Trophoblast cell (in vitro differentiated cells and primary cell): ENCODE measurements around the gene LOX.

Experiments used
- DNase-seq, 2 donors: peaks; one replicate each; pipeline ENCODE4 v3.0.0-alpha.2; 2016
- H2AFZ ChIP-seq: 2 replicates; pipeline ENCODE4 v1.6.1; 2013; ENCODE audit warnings: low read length, moderate library complexity, mild to moderate bottlenecking; ENCODE audit not compliant: insufficient read depth, poor library complexity
- H2AK5ac ChIP-seq: 2 replicates; pipeline ENCODE4 v1.6.1; 2013; ENCODE audit warnings: mild to moderate bottlenecking, low read length
- H2BK120ac ChIP-seq: 2 replicates; pipeline ENCODE4 v1.6.1; 2013; ENCODE audit warnings: low read length, mild to moderate bottlenecking, moderate library complexity; ENCODE audit not compliant: insufficient read depth, poor library complexity
- H2BK12ac ChIP-seq: 2 replicates; pipeline ENCODE4 v1.6.1; 2013; ENCODE audit warnings: mild to moderate bottlenecking, low read length, moderate library complexity
- H2BK5ac ChIP-seq: 2 replicates; pipeline ENCODE4 v1.6.1; 2013; ENCODE audit warnings: low read length, low read depth, moderate library complexity, mild to moderate bottlenecking; ENCODE audit not compliant: poor library complexity
- H3K14ac ChIP-seq: 2 replicates; pipeline ENCODE4 v1.6.1; 2013; ENCODE audit warnings: mild to moderate bottlenecking, low read length
- H3K18ac ChIP-seq: 2 replicates; pipeline ENCODE4 v1.6.1; 2013; ENCODE audit warnings: mild to moderate bottlenecking, low read length
- H3K23ac ChIP-seq: 2 replicates; pipeline ENCODE4 v1.6.1; 2013; ENCODE audit warnings: low read length
- H3K27ac ChIP-seq: 2 replicates; pipeline ENCODE4 v1.5.1; 2013; ENCODE audit warnings: low read depth, mild to moderate bottlenecking, inconsistent platforms, low read length, moderate library complexity
- H3K27me3 ChIP-seq: 2 replicates; pipeline ENCODE4 v1.6.1; 2013; ENCODE audit warnings: inconsistent platforms, mild to moderate bottlenecking, low read length, moderate library complexity; ENCODE audit not compliant: insufficient read depth
- H3K36me3 ChIP-seq, 2 experiments: 1 replicate in 1 of 2; 2 replicates in 1 of 2; pipeline ENCODE4 v1.6.1; 2013; ENCODE audit warnings: low read length in 2 of 2, mild to moderate bottlenecking in 2 of 2, moderate library complexity in 1 of 2; ENCODE audit not compliant: insufficient read depth in 2 of 2, control insufficient read depth in 1 of 2
- H3K4ac ChIP-seq: 2 replicates; pipeline ENCODE4 v1.6.1; 2013; ENCODE audit warnings: low read depth, mild to moderate bottlenecking, low read length, moderate library complexity
- H3K4me1 ChIP-seq, 2 experiments: 1 replicate in 1 of 2; 2 replicates in 1 of 2; pipeline ENCODE4 v1.6.1; 2013; ENCODE audit warnings: low read length in 2 of 2, mild to moderate bottlenecking in 2 of 2, moderate library complexity in 1 of 2; ENCODE audit not compliant: insufficient read depth in 2 of 2, control insufficient read depth in 1 of 2
- H3K4me2 ChIP-seq: 2 replicates; pipeline ENCODE4 v1.6.1; 2013; ENCODE audit warnings: inconsistent platforms, mild to moderate bottlenecking, low read length, moderate library complexity
- H3K4me3 ChIP-seq: 2 replicates; pipeline ENCODE4 v1.5.1; 2013; ENCODE audit warnings: mild to moderate bottlenecking, low read depth, low read length, inconsistent platforms
- H3K79me1 ChIP-seq: one replicate; pipeline ENCODE4 v1.6.1; 2013; ENCODE audit warnings: low read length
- H3K79me2 ChIP-seq: 2 replicates; pipeline ENCODE4 v1.6.1; 2013; ENCODE audit warnings: low read length, mild to moderate bottlenecking; ENCODE audit not compliant: control insufficient read depth, insufficient read depth, poor library complexity
- H3K9ac ChIP-seq: 2 replicates; pipeline ENCODE4 v1.6.1; 2013; ENCODE audit warnings: mild to moderate bottlenecking, low read length
- H3K9me3 ChIP-seq: 2 replicates; pipeline ENCODE4 v1.6.1; 2013; ENCODE audit warnings: low read depth, mild to moderate bottlenecking, control low read depth, inconsistent platforms, low read length; ENCODE audit not compliant: insufficient read depth
- H4K12ac ChIP-seq: 2 replicates; pipeline ENCODE4 v1.6.1; 2013; ENCODE audit warnings: low read depth, mild to moderate bottlenecking, low read length, moderate library complexity
- H4K8ac ChIP-seq: 2 replicates; pipeline ENCODE4 v1.6.1; 2013; ENCODE audit warnings: low read depth, mild to moderate bottlenecking, low read length, moderate library complexity
- H4K91ac ChIP-seq: one replicate; pipeline ENCODE4 v1.6.1; 2013; ENCODE audit warnings: low read depth, mild to moderate bottlenecking, low read length, moderate library complexity
- WGBS: extraction: QIAGEN DNeasy Blood & Tissue Kit; methylation state at CpG from one replicate; pipeline ENCODE4 v1.1.7; 2013; ENCODE audit warnings: missing lambda C conversion rate; ENCODE audit not compliant: insufficient read length, insufficient coverage; ENCODE audit errors: extremely low coverage; 5-methylcytosine and 5-hydroxymethylcytosine counted together

Gene LOX

DNA sequence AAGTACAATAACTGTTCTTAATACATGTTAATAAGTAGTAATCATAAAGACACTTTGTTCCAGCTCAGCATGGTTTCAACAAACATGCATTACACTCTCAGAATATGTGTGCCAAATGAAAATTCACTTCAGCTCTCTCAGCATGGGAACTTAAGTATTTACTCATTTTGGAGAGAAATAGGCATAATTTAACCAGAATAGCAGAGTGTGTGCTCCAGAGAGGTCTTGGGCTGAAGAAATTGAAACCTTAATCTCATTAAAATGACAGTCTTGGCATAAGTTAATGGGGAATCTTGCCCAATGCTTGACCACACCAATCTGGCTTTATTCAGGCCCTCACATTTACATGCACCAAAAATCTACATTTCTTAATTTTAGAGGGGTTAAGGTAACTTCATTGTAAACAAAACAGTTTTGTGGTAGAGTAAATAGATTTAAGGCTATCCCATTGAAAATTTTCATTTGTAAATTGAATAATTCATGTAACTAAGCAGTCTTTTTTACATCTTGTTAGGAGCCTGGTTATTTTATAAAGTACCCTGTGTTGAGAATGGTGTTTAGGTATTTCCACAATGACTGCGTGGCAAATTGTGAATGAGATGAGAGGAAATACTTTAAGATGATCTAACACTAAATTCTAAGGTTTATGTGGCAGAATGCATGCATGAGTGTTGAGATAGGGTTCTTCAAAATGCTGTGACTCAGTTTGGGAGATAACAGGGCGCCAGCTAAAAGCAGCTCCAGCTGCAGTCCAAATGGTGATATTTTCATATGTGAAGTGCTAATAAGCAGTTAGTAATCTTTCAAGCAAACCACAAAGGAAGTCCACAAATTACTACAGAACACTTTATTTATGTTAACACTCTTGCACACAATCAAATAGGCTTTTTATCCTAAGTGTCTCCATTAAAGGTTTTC lies 11.3 kb upstream of the LOX start:
- H2BK120ac ChIP-seq, result no peak overlapping the region
- H3K4me1 ChIP-seq, result no peaks in the 10 kb centered on the region
- H3K79me1 ChIP-seq, result no peaks in the 10 kb centered on the region
- no peak overlapping the region for H2AK5ac ChIP-seq
- no peak overlapping the region for H3K4ac ChIP-seq
- DNase-seq, result peak in 1 of 2 donors; percentile 36
- no CpG with 5 or more reads among the region's 2 CpGs for WGBS
- no peaks in the 10 kb centered on the region for H3K36me3 ChIP-seq
- no peak overlapping the region for H3K18ac ChIP-seq
- H2BK12ac ChIP-seq, result no peak overlapping the region
- H2BK5ac ChIP-seq, result no peak overlapping the region
- H3K27ac ChIP-seq, result no peak overlapping the region
- no peaks in the 10 kb centered on the region for H3K27me3 ChIP-seq
- no peak overlapping the region for H4K91ac ChIP-seq
- no peak overlapping the region for H4K8ac ChIP-seq
- no peaks in the 10 kb centered on the region for H3K9me3 ChIP-seq
- no peak overlapping the region for H2AFZ ChIP-seq
- no peak overlapping the region for H3K9ac ChIP-seq
- H3K79me2 ChIP-seq, result no peaks in the 10 kb centered on the region
- H3K4me2 ChIP-seq, result no peak overlapping the region
- H4K12ac ChIP-seq, result no peak overlapping the region
- no peak overlapping the region for H3K4me3 ChIP-seq
- no peak overlapping the region for H3K23ac ChIP-seq
- H3K14ac ChIP-seq, result no peak overlapping the region

DNA sequence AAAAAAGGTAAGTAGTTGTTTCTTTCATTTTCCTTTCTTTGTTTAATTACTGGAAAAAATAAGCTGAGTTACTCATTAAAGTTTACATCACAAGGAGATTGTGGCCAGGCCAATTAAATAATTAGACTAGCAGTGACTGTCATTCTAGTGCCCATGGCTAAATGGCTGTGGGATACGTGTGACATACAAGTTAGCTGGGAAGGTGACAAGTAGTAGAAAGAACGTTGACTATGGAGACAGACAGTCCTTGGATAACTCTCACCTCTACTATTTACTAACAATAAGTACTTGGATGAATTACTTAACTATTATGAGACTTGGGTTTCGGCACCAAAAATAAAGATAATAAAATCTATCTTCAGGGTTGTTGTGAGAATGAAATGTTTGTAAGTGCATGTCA lies 7.0 kb upstream of the LOX start:
- no peak overlapping the region for H4K8ac ChIP-seq
- H3K4me2 ChIP-seq, result no peak overlapping the region
- no peaks in the 10 kb centered on the region for H3K9me3 ChIP-seq
- H2AK5ac ChIP-seq, result no peak overlapping the region
- no CpG with 5 or more reads among the region's 3 CpGs for WGBS
- no peak overlapping the region for H2BK12ac ChIP-seq
- no peak overlapping the region for H3K18ac ChIP-seq
- H2BK5ac ChIP-seq, result no peak overlapping the region
- no peak overlapping the region for H3K14ac ChIP-seq
- no peaks in the 10 kb centered on the region for H3K27me3 ChIP-seq
- no peak overlapping the region for H3K4me3 ChIP-seq
- H4K91ac ChIP-seq, result no peak overlapping the region
- H3K27ac ChIP-seq, result no peak overlapping the region
- peak; percentile 53 to 61 for DNase-seq
- no peak overlapping the region for H4K12ac ChIP-seq
- H3K9ac ChIP-seq, result no peak overlapping the region
- H2BK120ac ChIP-seq, result no peak overlapping the region
- no peaks in the 10 kb centered on the region for H3K79me2 ChIP-seq
- no peak overlapping the region for H2AFZ ChIP-seq
- no peaks in the 10 kb centered on the region for H3K36me3 ChIP-seq
- no peaks in the 10 kb centered on the region for H3K4me1 ChIP-seq
- H3K79me1 ChIP-seq, result no peaks in the 10 kb centered on the region
- H3K23ac ChIP-seq, result no peak overlapping the region
- H3K4ac ChIP-seq, result no peak overlapping the region

DNA sequence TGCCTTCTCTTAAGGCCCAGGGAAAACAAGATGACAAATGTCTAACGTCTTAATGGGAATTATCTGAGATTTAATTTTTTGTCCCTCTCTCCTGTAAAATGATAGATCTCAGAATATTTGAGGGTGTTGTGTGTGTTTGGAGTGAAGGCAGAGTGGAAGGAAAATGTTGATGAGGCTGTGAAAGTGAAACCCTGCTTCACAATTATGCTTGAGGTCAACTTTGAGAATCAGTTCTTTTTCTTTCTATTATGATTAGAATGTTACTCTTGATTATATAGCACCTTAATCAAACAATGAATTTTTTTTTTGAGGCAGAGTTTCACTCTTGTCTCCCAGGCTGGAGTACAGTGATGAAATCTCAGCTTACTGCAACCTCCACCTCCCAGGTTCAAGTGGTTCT lies 5.5 kb upstream of the LOX start:
- no peak overlapping the region for H3K4me3 ChIP-seq
- H2AK5ac ChIP-seq, result no peak overlapping the region
- no CpG with 5 or more reads among the region's 1 CpG for WGBS
- no peaks in the 10 kb centered on the region for H3K36me3 ChIP-seq
- H3K23ac ChIP-seq, result no peak overlapping the region
- H3K14ac ChIP-seq, result no peak overlapping the region
- no peak for DNase-seq
- no peaks in the 10 kb centered on the region for H3K27me3 ChIP-seq
- no peaks in the 10 kb centered on the region for H3K9me3 ChIP-seq
- no peaks in the 10 kb centered on the region for H3K4me1 ChIP-seq
- no peak overlapping the region for H2BK120ac ChIP-seq
- H4K8ac ChIP-seq, result no peak overlapping the region
- no peak overlapping the region for H4K12ac ChIP-seq
- H3K9ac ChIP-seq, result no peak overlapping the region
- no peak overlapping the region for H3K18ac ChIP-seq
- H3K4me2 ChIP-seq, result no peak overlapping the region
- H2AFZ ChIP-seq, result no peak overlapping the region
- H2BK12ac ChIP-seq, result no peak overlapping the region
- no peaks in the 10 kb centered on the region for H3K79me1 ChIP-seq
- H3K79me2 ChIP-seq, result no peaks in the 10 kb centered on the region
- H2BK5ac ChIP-seq, result no peak overlapping the region
- H3K27ac ChIP-seq, result no peak overlapping the region
- H3K4ac ChIP-seq, result no peak overlapping the region
- H4K91ac ChIP-seq, result no peak overlapping the region

DNA sequence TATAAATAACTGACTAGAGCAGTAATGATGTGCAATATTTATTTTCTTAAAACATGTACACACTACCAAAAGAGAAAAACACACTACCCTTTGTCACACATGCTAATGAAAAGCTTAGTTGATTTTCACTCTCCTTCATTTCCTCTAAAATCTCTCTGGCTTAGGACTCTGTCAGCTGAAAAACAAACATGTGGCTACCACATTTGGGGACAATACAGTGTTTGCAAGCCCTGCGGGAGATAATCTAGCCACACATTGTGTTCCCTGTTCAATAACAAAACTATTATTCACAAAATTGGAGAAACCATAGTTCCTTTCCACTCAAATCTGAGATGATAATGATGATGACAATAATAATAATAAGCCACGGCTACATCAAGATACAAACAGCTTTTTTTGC lies 3.5 kb upstream of the LOX start:
- Histone ChIP-seq H4K12ac (no peak overlapping the region), H3K18ac (no peak overlapping the region), H3K27me3 (no peaks in the 10 kb centered on the region), H3K36me3 (no peaks in the 10 kb centered on the region), H2AK5ac (no peak overlapping the region), H3K4ac (no peak overlapping the region), H2BK12ac (no peak overlapping the region), H4K8ac (no peak overlapping the region), H4K91ac (no peak overlapping the region), H2BK120ac (no peak overlapping the region), H3K4me3 (no peak overlapping the region), H3K79me2 (no peaks in the 10 kb centered on the region), H3K14ac (no peak overlapping the region), H3K9ac (no peak overlapping the region), H3K27ac (no peak overlapping the region), H2BK5ac (no peak overlapping the region), H3K4me1 (peaks cover 0 to 4% of the 10 kb centered on the region in 2 experiments), H3K4me2 (no peak overlapping the region), H3K23ac (no peak overlapping the region), H3K9me3 (no peaks in the 10 kb centered on the region), H3K79me1 (peaks cover 4% of the 10 kb centered on the region), H2AFZ (no peak overlapping the region)
- DNase-seq, result no peak
- WGBS, result no CpG with 5 or more reads among the region's 2 CpGs
